ENCODE measurements around the gene METTL8. TPM values are rescaled to one million over a fixed set of nuclear protein-coding genes. Genes with fewer than 3 reads are reported as not detected.
A peak's percentile ranks its signal among the peaks of the same experiment; 100 is the strongest.

METTL8 gene
- 10 to 100 TPM in 5 of 6 donors, 1 to 10 TPM in 1; 6.1 to 15.4 (median 13.0) TPM for total RNA-seq

- peaks cover 11 to 16% (median 13%) of the 10 kb centered on the region in 4 donors for H3K4me1 ChIP-seq
- H3K27ac ChIP-seq = peak within 1 kb of the TSS; percentile 97 to 98 (median 97)
- H3K9me3 ChIP-seq = no peaks in the 10 kb centered on the region
- peak within 1 kb of the TSS; percentile 76 to 92 (median 86) for H3K4me3 ChIP-seq
- no peak for ATAC-seq (ENCODE audit: low FRiP score in 2 of 2)
- WGBS, 2 donors = 0% methylated on average over 9 to 10 of the region's 15 CpGs
- TF ChIP-seq EP300 (IDR thresholded peaks at IDR 0.05) = no peak
- peak in 1 of 4 donors; percentile 20 for TF ChIP-seq POLR2A (IDR thresholded peaks at IDR 0.05)
- TF ChIP-seq CTCF (IDR thresholded peaks at IDR 0.05) = peak in 1 of 6 experiments; percentile 31
- H3K27me3 ChIP-seq = no peaks in the 10 kb centered on the region
- H3K36me3 ChIP-seq = peaks cover 0 to 19% (median 2%) of the 10 kb centered on the region in 4 donors
- no peak for DNase-seq
Measured at GRCh38 chr2:171433763-171434012, at the start of gene METTL8. TSS of gene METTL8 (minus strand) at chr2:171433990. CDS start at chr2:171392185, 41,805 bp downstream.

- Histone ChIP-seq H3K9me3 (no peaks in the 10 kb centered on the region), H3K4me1 (no peaks in the 10 kb centered on the region), H3K27ac (no peak overlapping the region), H3K4me3 (no peak overlapping the region), H3K27me3 (no peaks in the 10 kb centered on the region), H3K36me3 (peaks cover 0 to 20% (median 0%) of the 10 kb centered on the region in 4 donors)
- ATAC-seq (ENCODE audit: low FRiP score in 2 of 2) (no peak), DNase-seq (no peak)
- 88 to 89% methylated on average over 3 of the region's 3 CpGs for WGBS, 2 donors
- TF ChIP-seq EP300 (IDR thresholded peaks at IDR 0.05) = no peak
- TF ChIP-seq CTCF (IDR thresholded peaks at IDR 0.05) = no peak
- TF ChIP-seq POLR2AphosphoS5 (IDR thresholded peaks at IDR 0.05) = no peak
- TF ChIP-seq POLR2A (IDR thresholded peaks at IDR 0.05) = no peak
Measured at GRCh38 chr2:171482877-171483276, 49.1 kb upstream of the METTL8 start.

GRCh38 chr2:171482308-171482707 is 48.5 kb upstream of the METTL8 start:
- no peak for TF ChIP-seq POLR2A (IDR thresholded peaks at IDR 0.05)

GRCh38 chr2:171480908-171481307 is 47.1 kb upstream of the METTL8 start:
- H3K4me3 ChIP-seq = no peak overlapping the region
- H3K27ac ChIP-seq = no peak overlapping the region
- no peaks in the 10 kb centered on the region for H3K27me3 ChIP-seq
- no peak for TF ChIP-seq POLR2A (IDR thresholded peaks at IDR 0.05)
- TF ChIP-seq CTCF (IDR thresholded peaks at IDR 0.05) = no peak
- no peak for TF ChIP-seq POLR2AphosphoS5 (IDR thresholded peaks at IDR 0.05)
- no peak for TF ChIP-seq EP300 (IDR thresholded peaks at IDR 0.05)
- WGBS, 2 donors = 92 to 93% methylated on average over 1 of the region's 1 CpG
- no peaks in the 10 kb centered on the region for H3K4me1 ChIP-seq
- no peak for ATAC-seq (ENCODE audit: low FRiP score in 2 of 2)
- DNase-seq = no peak
- no peaks in the 10 kb centered on the region for H3K9me3 ChIP-seq
- H3K36me3 ChIP-seq = peaks cover 0 to 27% (median 0%) of the 10 kb centered on the region in 4 donors

More at GRCh38 chr2:171482308-171482707, 48.5 kb upstream of the METTL8 start:
- DNase-seq (no peak), ATAC-seq (ENCODE audit: low FRiP score in 2 of 2) (no peak)
- Histone ChIP-seq H3K4me1 (no peaks in the 10 kb centered on the region), H3K27me3 (no peaks in the 10 kb centered on the region), H3K9me3 (no peaks in the 10 kb centered on the region), H3K36me3 (peaks cover 0 to 26% (median 0%) of the 10 kb centered on the region in 4 donors), H3K27ac (no peak overlapping the region), H3K4me3 (no peak overlapping the region)

- no peak overlapping the region for H3K27ac ChIP-seq
- 81% methylated on average over 3 of the region's 3 CpGs for WGBS, 2 donors
- ATAC-seq (ENCODE audit: low FRiP score in 2 of 2) (no peak), DNase-seq (no peak)
- H3K4me1 ChIP-seq = no peaks in the 10 kb centered on the region
- H3K27me3 ChIP-seq = no peaks in the 10 kb centered on the region
- TF ChIP-seq EP300 (IDR thresholded peaks at IDR 0.05) (no peak), POLR2A (IDR thresholded peaks at IDR 0.05) (no peak), POLR2AphosphoS5 (IDR thresholded peaks at IDR 0.05) (no peak), CTCF (IDR thresholded peaks at IDR 0.05) (no peak)
- H3K9me3 ChIP-seq = no peaks in the 10 kb centered on the region
- H3K4me3 ChIP-seq = no peak overlapping the region
- H3K36me3 ChIP-seq = peaks cover 0 to 35% (median under 1%) of the 10 kb centered on the region in 4 donors
Measured at GRCh38 chr2:171479154-171479814, 45.5 kb upstream of the METTL8 start.

Data from upper lobe of left lung (tissue), 6 donors.